WERI-Rb-1 (cell line): ENCODE measurements around the gene MAML3.

Source experiments
- DNase-seq: peaks from one replicate; pipeline ENCODE4 v3.0.0-alpha.2; 2020
- H3K27ac ChIP-seq: fragments of 250-450 bp; sonication (Bioruptor Pico); 2 replicates; pipeline ENCODE4 v1.5.1; 2020; ENCODE audit warnings: mild to moderate bottlenecking, moderate library complexity
- H3K27me3 ChIP-seq: fragments of 250-450 bp; sonication (Bioruptor Pico); 2 replicates; pipeline ENCODE4 v1.5.1; 2021; ENCODE audit warnings: mild to moderate bottlenecking, low read depth, moderate library complexity; ENCODE audit not compliant: insufficient read depth, severe bottlenecking
- H3K36me3 ChIP-seq: fragments of 250-450 bp; sonication (Bioruptor Pico); 2 replicates; pipeline ENCODE4 v1.5.1; 2020; ENCODE audit warnings: mild to moderate bottlenecking, moderate library complexity
- H3K4me3 ChIP-seq: 2 replicates; pipeline ENCODE4 v1.5.1; 2011; ENCODE audit warnings: low read depth, mild to moderate bottlenecking, control low read depth, low read length
- H3K9me3 ChIP-seq: fragments of 250-450 bp; sonication (Bioruptor Pico); 2 replicates; pipeline ENCODE4 v1.5.1; 2021; ENCODE audit warnings: mild to moderate bottlenecking, moderate library complexity; ENCODE audit not compliant: severe bottlenecking
- TF ChIP-seq, protein P1 (sequence below): IDR thresholded peaks from 2 replicates; pipeline ENCODE4 v1.5.1; 2011; ENCODE audit warnings: low read depth, mild to moderate bottlenecking, control low read depth, inconsistent platforms, low read length

MAML3 gene

DNA sequence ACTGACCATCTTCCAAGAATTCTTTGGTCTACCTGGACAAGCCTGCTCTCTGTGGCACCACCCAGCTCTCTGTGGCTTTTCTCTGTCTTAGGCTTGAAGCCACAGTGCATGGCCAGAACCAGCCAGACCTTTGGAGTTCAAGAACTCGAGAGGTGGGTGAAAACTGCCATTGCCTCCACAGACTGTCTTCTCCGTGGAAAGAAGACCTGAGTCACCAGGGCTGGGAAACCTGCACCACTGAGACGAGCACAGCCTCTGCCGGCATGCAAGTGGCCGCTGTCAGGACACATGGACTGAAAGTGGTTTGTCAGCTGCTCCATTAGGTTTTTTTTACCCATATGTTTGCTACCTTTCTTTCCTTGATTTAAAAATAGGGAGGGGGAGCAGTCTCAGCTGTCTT lies 413.9 kb downstream of the MAML3 start:
- H3K9me3 ChIP-seq = no peaks in the 10 kb centered on the region
- no peak for DNase-seq
- no peak overlapping the region for H3K4me3 ChIP-seq
- H3K27ac ChIP-seq = peak overlapping the region; percentile 3; the same call in 1 of the 2 replicates
- no peaks in the 10 kb centered on the region for H3K36me3 ChIP-seq
- no peaks in the 10 kb centered on the region for H3K27me3 ChIP-seq
- TF ChIP-seq, protein P1, sequence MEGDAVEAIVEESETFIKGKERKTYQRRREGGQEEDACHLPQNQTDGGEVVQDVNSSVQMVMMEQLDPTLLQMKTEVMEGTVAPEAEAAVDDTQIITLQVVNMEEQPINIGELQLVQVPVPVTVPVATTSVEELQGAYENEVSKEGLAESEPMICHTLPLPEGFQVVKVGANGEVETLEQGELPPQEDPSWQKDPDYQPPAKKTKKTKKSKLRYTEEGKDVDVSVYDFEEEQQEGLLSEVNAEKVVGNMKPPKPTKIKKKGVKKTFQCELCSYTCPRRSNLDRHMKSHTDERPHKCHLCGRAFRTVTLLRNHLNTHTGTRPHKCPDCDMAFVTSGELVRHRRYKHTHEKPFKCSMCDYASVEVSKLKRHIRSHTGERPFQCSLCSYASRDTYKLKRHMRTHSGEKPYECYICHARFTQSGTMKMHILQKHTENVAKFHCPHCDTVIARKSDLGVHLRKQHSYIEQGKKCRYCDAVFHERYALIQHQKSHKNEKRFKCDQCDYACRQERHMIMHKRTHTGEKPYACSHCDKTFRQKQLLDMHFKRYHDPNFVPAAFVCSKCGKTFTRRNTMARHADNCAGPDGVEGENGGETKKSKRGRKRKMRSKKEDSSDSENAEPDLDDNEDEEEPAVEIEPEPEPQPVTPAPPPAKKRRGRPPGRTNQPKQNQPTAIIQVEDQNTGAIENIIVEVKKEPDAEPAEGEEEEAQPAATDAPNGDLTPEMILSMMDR = no peak

DNA sequence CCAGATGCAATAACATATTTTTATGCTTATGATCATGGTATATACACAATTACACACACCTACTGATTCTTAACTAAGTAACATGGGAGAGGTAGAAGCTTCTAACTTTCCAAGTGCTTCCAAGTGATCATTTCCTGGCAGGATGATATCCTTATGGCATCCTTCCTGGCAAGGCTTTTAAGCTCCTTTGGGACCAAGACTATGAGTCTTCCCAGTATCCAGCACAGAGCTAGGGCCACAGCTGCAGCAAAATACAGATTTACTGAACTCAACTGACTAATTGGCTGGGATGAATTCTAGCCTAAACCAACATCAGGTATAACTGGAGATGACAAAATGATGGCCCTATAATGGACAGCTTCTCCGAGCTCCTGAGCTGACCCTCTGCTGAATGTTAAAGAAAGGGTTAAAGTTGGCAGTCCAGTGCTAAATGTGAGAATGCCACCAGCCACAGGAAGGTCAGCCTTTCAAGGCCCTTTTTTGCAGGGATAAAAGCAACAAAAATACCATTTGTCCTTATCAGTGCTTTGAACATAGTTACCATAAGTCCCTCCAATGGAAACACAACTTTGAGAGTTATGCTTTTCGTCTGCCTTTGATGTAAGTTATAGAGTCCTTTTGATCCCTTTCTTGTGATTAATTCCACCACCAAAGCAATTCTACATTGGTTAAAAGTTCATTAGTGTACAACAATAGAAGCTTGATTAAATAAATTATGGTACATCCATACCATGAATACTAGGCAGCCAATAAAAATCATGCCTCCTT lies 415.0 kb downstream of the MAML3 start:
- no peak for DNase-seq
- TF ChIP-seq, protein P1 = no peak
- Histone ChIP-seq H3K27ac (no peak overlapping the region), H3K9me3 (no peaks in the 10 kb centered on the region), H3K27me3 (no peaks in the 10 kb centered on the region), H3K4me3 (no peak overlapping the region), H3K36me3 (no peaks in the 10 kb centered on the region)

DNA sequence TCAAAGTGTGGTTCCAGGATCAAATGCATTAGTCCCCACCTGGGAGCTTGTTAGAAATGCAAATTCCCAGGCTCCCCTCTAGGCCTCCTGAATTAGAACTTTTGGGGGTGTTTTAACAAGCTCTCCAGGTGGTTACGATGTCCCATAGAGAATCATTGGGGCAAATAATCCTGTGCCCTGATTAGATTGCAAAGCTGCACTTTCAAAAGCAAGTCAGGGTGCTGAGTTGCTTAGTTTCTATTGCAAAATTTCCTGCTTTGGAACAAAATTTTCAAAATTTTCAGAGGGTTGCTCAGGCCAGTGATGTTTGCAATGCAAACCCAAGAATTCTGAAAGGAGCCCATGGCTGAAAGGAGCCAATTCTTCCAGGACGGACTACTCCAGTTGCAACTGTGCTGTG lies 417.3 kb downstream of the MAML3 start:
- DNase-seq = no peak
- Histone ChIP-seq H3K27me3 (no peaks in the 10 kb centered on the region), H3K4me3 (no peak overlapping the region), H3K9me3 (no peaks in the 10 kb centered on the region), H3K36me3 (no peaks in the 10 kb centered on the region), H3K27ac (no peak overlapping the region)
- TF ChIP-seq, protein P1 = no peak

DNA sequence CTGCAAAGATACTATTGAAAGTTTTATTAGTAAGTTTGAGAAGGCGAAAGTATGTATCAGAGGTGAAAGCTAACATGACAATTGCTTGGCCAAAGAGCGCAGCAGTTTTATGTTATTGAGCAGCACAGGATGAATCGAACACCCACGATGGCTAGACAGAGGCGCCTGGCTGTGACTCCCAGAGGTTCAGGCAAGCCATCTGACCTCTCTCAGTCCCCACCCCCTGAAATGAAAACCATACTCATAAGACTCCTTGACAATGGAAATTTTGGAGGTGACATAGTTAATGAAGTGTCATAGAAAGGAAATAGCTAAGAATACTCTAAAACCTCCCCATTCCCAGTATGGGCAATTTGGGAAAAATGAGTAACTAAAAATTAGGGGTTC lies 417.7 kb downstream of the MAML3 start:
- Histone ChIP-seq H3K27ac (no peak overlapping the region; the same call in 1 of the 2 replicates), H3K27me3 (no peaks in the 10 kb centered on the region), H3K9me3 (no peaks in the 10 kb centered on the region), H3K4me3 (no peak overlapping the region), H3K36me3 (no peaks in the 10 kb centered on the region)
- TF ChIP-seq, protein P1 = no peak
- no peak for DNase-seq

DNA sequence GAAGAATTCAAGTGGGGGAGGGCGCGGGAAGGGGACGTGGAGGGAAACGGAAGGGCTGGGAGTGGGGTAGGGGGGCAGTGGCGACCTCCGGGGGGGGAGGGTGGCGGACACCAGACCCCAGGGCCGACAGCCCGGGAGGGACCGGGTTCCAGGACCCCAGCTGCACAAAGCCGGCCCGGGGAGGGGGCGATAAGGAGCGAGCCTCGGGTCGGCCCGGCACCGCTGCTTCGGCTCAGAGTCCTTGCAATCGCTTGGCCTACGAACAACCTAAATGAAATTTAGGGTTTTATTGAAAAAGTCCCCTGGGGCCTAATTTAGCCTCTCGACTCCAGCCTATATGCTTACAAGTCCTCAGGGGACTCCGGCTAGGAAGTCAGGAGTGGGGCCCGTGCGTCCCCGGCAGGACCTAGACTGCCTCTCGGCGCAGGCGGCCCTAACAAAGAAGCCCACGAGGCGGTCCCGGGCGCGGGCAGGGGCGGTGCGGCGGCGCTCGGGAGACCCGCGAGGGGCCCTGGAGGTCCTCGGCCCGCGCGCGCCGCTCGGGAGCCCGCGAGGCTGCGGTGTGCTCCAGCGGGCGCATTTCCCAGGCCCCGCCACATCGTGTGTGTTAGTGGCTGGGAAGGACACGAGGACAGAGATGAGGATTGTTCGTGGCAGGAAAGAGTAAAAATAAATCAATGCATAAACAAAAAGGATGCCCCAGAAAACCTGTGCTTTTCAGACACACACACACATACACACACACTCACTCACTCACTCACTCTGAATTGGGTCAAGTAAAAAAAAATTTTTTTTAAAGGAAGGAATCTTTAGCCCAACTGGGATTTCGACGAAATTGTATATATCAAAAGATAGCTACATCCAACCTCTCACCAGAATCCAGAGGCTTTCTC lies 418.4 kb downstream of the MAML3 start:
- TF ChIP-seq, protein P1 = no peak
- DNase-seq = no peak
- Histone ChIP-seq H3K27me3 (no peaks in the 10 kb centered on the region), H3K36me3 (no peaks in the 10 kb centered on the region), H3K27ac (peak overlapping the region; percentile 81), H3K9me3 (no peaks in the 10 kb centered on the region), H3K4me3 (peak overlapping the region; percentile 15; the same call in 1 of the 2 replicates)
